ENCODE data around the gene WBP4. TPM values are rescaled to one million over a fixed set of nuclear protein-coding genes. Genes with fewer than 3 reads are reported as not detected.

Gene WBP4
- total RNA-seq, 1 experiment from 2014 or later = 14.5 TPM

GRCh38 chr13:41040584-41041334, 20.6 kb upstream of the WBP4 start:
- no peaks in the 10 kb centered on the region for H3K9me2 ChIP-seq (ENCODE audit: insufficient read depth)
- H3K79me2 ChIP-seq (ENCODE audit: insufficient read depth, low read length) = peaks cover 6% of the 10 kb centered on the region; the same call in 1 of the 2 replicates
- ChIA-PET RAD21 (ENCODE audit: low non-redundant PET in 1 of 2, low total read pairs in 2 of 2, uncharacterized antibody in 2 of 2, unreplicated experiment in 2 of 2) (no interaction called here), POLR2A (no interaction called here), CTCF (interaction anchor here (1.5 kb wide), 1 partner anchor 11 kb away, joined by 3 read pairs; no protein-coding TSS in a partner anchor)
- H2AFZ ChIP-seq (ENCODE audit: low read depth, low read length, poor library complexity, severe bottlenecking) = no peak overlapping the region
- no peaks in the 10 kb centered on the region for H3K9me3 ChIP-seq (ENCODE audit: control insufficient read depth in 1 of 2, insufficient read depth in 1 of 2, low read depth in 1 of 2, low read length in 2 of 2)
- no peak for DNase-seq (ENCODE audit: low read depth, low spot score)
- H3K4me3 ChIP-seq (replicated peaks in 1 of 2; ENCODE audit: low read depth in 1 of 2, low read length in 2 of 2) = no peak overlapping the region
- no TSS peak for BruUV-seq (replicated peaks)
- H3K27ac ChIP-seq (ENCODE audit: low read depth, low read length) = no peak overlapping the region
- intact Hi-C loops (cut with micrococcal nuclease) = no loop called here
- ATAC-seq = no peak
- no peaks in the 10 kb centered on the region for H3K36me3 ChIP-seq (ENCODE audit: control insufficient read depth in 1 of 2, insufficient read depth in 2 of 2, low read length in 2 of 2)
- H3K9ac ChIP-seq (ENCODE audit: low read length) = no peak overlapping the region
- TF ChIP-seq RAD21 (IDR thresholded peaks at IDR 0.05; ENCODE audit: low read depth) (no peak), POLR2A (IDR thresholded peaks at IDR 0.05; ENCODE audit: borderline replicate concordance, extremely low read depth, insufficient read depth, insufficient read length) (no peak), TCF7L2 (IDR thresholded peaks at IDR 0.05; ENCODE audit: borderline replicate concordance, extremely low read depth, insufficient read depth, insufficient read length) (no peak), ELF1 (IDR thresholded peaks at IDR 0.05; ENCODE audit: borderline replicate concordance, low read depth) (no peak), ZNF274 (IDR thresholded peaks at IDR 0.05; ENCODE audit: low read depth, low read length) (no peak), EZH2 (IDR thresholded peaks at IDR 0.05) (no peak), REST (IDR thresholded peaks at IDR 0.05; ENCODE audit: low read depth) (no peak), CBX3 (IDR thresholded peaks at IDR 0.05; ENCODE audit: low read depth) (no peak), SP1 (IDR thresholded peaks at IDR 0.05; ENCODE audit: low read depth) (no peak), YY1 (IDR thresholded peaks at IDR 0.05; ENCODE audit: extremely low read depth, insufficient replicate concordance, low read depth, low read length) (no peak), SRF (IDR thresholded peaks at IDR 0.05; ENCODE audit: low read depth) (no peak), FOSL1 (IDR thresholded peaks at IDR 0.05; ENCODE audit: low read depth) (no peak), ZBTB33 (IDR thresholded peaks at IDR 0.05; ENCODE audit: extremely low read depth, insufficient replicate concordance, low read length) (no peak), CEBPB (IDR thresholded peaks at IDR 0.05; ENCODE audit: low read depth) (no peak)
- TF ChIP-seq, protein P1, sequence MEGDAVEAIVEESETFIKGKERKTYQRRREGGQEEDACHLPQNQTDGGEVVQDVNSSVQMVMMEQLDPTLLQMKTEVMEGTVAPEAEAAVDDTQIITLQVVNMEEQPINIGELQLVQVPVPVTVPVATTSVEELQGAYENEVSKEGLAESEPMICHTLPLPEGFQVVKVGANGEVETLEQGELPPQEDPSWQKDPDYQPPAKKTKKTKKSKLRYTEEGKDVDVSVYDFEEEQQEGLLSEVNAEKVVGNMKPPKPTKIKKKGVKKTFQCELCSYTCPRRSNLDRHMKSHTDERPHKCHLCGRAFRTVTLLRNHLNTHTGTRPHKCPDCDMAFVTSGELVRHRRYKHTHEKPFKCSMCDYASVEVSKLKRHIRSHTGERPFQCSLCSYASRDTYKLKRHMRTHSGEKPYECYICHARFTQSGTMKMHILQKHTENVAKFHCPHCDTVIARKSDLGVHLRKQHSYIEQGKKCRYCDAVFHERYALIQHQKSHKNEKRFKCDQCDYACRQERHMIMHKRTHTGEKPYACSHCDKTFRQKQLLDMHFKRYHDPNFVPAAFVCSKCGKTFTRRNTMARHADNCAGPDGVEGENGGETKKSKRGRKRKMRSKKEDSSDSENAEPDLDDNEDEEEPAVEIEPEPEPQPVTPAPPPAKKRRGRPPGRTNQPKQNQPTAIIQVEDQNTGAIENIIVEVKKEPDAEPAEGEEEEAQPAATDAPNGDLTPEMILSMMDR (IDR thresholded peaks at IDR 0.05 in 2 of 3, conservative IDR thresholded peaks at IDR 0.05 in 1 of 3; ENCODE audit: borderline replicate concordance in 1 of 3, insufficient read depth in 1 of 3, low read depth in 2 of 3, low read length in 2 of 3) = no peak
- TF ChIP-seq, protein P2, sequence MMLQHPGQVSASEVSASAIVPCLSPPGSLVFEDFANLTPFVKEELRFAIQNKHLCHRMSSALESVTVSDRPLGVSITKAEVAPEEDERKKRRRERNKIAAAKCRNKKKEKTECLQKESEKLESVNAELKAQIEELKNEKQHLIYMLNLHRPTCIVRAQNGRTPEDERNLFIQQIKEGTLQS (IDR thresholded peaks at IDR 0.05) = no peak
- 0 out of 4 replicates have a peak, but pooled peaks cover 0 to 4% of the 10 kb centered on the region in 2 experiments for H3K4me1 ChIP-seq (ENCODE audit: control insufficient read depth in 1 of 2, insufficient read depth in 2 of 2, low read length in 2 of 2)
- H3K4me2 ChIP-seq (ENCODE audit: low read length) = no peak overlapping the region
- H3K27me3 ChIP-seq (ENCODE audit: insufficient read depth, low read length) = no peaks in the 10 kb centered on the region
- H4K20me1 ChIP-seq (ENCODE audit: insufficient read depth) = no peaks in the 10 kb centered on the region

Data from HCT116 (cell line).